Measurements from ENCODE around the gene CCDC71. TPM values are rescaled to one million over a fixed set of nuclear protein-coding genes. Genes with fewer than 3 reads are reported as not detected.

Gene CCDC71
- polyA plus RNA-seq (ENCODE audit: insufficient read length in 4 of 4): 10 to 100 TPM; 23.4 to 34.1 (median 27.7) TPM

DNA sequence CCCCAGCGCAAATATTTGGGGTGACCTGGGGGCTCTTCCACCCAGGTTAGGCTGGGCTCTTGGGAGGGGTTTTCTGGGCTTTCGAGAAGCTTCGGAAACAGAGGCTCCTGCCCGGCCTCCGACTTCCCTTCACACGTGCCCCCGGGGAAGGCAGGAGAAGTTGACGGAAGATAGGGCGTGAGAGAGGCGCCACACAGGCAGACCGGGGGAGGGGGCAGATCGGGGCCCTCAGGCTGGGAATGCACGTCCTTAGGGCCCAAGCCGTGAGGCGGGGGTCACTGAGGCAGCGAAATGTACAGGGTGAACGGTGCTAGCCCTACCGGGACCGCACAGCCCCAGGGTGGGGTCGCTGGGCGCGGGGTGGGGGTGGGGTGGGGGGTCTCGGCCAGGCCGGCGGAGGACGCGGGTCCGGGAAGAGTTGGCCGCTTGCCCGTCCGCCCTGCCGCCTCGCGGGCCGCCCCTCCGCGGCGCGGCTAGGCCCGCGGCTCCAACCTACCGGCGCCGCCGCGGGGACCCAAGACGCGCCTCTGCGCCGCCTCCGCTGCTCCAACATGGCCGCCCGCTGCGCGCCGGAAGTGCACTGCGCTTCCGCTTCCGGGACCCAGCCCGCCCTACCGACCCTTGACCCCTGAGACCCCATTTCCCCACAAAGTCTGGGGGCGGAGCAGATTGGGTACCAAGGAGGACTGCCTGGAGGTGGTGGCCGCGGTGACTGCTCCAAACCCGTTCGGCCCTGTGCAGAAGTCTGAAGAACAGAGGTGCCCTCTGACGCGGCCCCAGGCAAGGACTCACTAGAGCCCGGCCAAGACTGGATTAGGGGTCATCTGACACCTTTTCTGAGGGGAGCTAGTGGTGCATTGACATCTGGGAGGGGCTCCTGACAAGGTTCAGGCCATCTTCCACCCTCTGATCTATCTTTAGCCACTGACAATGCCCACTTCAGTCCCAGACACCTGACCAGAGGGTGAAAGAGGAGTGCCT is at the start of gene CCDC71:
Gene CCDC71, minus strand, starts transcription at position 561 of the 981 bp plus-strand sequence. CDS start 2,123 bp downstream, outside the sequence.
- DNase-seq (ENCODE audit: low read depth in 4 of 4, low spot score in 2 of 4): peak in 1 of 4 donors; percentile 58

DNA sequence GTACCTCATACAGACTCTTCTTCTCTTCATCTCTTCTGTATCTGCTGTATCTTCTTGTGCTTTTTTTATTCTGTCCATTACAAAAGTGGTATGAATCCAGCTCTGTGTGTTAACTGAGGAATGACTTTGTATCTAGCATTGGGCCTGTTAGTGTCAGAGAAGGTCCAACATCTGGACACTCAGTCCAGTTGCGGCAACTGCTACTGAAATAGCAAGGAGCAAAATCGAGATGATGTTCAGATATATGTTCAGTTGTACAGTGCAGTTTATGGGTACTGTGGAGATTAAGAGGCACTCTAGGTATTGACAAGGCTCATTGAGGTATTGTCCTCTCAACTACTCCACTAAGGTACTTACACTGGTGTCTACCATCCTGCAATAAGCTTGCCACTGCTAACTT is 47.9 kb upstream of the CCDC71 start:
- DNase-seq (ENCODE audit: low read depth in 4 of 4, low spot score in 2 of 4): no peak

DNA sequence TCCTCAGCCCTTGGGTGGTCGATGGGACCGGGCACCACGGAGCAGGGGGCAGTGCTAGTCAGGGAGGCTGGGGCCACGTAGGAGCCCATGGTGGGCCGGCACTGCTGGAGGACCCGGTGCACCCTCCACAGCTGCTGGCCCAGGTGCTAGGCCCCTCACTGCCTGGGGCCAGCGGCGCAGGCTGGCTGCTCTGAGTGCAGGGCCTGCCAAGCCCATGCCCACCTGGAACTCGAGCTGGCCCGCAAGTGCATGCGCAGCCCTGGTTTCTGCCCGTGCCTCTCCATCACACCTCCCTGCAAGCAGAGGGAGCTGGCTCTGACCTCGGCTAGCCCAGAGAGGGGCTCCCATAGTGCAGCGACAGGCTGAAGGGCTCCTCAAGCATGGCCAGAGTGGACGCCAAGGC is 47.4 kb upstream of the CCDC71 start:
- no peak for DNase-seq (ENCODE audit: low read depth in 4 of 4, low spot score in 2 of 4)

DNA sequence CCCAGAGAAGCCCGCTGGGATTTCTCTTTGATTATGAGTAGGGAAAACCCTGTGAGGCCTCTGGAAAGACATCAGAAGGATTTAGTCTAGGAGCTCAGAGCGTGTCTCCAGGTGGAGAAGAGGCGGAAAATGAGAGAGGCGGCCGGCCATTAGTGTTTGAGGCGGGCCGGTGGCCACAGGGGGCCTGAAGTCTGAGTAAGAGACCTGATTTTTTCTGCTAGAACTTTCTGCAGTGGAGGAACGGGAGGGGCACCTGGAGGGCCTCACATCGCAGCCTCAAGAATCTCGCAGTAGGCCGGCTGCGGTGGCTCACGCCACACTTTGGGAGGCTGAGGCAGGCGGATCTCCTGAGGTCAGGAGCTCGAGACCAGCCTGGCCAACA is 33.8 kb upstream of the CCDC71 start:
- no peak for DNase-seq (ENCODE audit: low read depth in 4 of 4, low spot score in 2 of 4)

DNA sequence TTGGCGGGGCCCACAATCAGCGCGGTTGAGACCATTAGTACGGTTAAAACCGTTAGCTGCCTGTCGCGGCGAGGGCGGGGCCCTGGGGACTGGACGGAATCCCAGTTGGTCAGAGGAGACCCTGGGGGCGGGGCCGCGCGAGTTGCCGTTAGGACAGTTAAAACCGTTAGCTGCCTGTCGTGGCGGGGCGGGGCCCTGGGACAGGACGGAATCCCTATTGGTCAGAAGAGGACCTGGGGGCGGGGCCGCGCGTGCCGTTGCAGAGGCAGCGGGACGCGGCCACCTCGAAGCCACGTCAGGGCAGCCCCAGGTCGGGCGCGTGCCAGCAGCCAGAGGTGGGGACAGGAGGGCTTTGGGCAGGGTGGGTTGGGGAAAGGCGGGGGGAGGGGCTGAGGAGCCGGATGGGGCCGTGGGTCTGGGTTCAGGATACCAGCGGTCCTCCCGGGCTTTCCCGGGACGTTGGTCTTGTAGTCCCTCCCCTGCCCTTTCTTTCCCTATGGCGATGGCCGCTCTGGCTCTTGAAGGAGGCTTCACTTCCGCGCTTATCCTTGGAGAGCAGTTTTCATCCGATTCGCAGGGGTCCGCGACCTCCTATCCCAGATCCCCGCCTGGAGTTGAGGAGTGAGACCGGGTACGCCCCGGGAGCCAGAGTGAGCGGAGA is 33.2 kb upstream of the CCDC71 start:
- DNase-seq (ENCODE audit: low read depth in 4 of 4, low spot score in 2 of 4): peak in 3 of 4 donors; percentile 60 to 80 (median 62)

DNA sequence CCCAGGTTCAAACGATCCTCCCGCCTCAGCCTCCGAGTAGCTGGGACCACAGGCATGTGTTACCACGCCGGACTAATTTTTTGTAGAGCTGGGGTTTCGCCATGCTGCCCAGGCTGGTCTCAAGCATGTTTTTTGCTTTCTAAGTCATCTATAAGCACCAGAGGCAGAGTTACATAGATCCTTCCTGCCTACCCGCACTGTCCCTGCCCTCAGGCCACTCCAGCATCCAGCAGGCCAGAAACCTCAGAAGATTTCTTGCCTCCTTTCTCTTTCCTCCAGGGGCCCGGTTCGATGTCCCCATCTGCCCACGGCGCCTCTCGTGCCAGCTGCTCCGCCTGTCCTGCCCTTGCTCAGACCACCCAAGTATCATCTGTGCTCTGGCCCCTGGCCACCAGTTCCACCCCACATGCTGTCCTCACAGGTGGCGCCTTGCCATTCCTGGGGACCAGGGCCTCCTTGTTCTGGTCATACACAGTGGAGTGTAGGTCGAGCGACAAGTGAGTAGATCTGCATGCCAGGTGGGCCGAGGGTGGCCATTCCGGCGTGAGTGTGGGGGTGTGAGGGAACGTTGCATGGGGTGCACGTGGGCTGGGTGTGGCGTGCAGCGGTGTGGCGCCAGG is 32.6 kb upstream of the CCDC71 start:
- no peak for DNase-seq (ENCODE audit: low read depth in 4 of 4, low spot score in 2 of 4)

DNA sequence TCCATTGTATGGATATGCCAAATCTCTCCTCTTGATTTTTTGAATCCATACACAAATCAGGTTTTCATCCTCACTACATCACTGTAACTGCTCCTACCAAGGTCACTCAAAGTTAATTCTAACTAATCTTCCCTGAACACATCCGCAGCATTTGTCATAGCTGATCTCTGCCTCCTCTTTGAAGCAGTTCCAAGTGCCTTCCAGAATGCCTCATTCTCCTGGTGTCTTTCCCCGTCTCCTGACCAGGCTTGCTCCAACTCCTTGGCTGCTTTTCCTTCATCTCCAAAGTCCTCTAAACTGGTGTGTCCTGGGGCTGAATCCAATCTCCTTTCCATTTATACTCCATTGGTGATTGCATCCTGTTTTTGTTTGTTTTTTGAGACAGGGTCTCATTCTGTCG is 32.0 kb upstream of the CCDC71 start:
- DNase-seq (ENCODE audit: low read depth in 4 of 4, low spot score in 2 of 4): no peak

DNA sequence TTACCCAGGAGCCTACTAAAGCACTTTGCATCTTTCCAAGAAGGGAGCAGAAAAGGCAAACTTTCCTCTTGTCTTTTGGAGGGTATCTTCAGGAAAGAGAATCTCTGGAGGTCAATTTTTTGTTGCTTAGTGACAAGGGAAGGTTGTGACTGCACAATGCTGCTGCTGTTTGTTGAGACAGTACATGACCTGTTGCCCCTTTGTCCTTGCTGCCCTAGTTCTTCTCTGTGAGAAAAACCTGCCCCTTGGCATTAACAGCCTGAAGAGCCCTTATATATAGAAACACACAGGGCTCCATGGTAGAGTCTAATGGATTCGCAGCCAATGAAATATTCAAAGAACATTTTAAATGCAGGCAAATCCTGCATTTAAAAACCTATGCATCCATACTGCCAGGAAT is 25.6 kb upstream of the CCDC71 start:
- DNase-seq (ENCODE audit: low read depth in 4 of 4, low spot score in 2 of 4): no peak

DNA sequence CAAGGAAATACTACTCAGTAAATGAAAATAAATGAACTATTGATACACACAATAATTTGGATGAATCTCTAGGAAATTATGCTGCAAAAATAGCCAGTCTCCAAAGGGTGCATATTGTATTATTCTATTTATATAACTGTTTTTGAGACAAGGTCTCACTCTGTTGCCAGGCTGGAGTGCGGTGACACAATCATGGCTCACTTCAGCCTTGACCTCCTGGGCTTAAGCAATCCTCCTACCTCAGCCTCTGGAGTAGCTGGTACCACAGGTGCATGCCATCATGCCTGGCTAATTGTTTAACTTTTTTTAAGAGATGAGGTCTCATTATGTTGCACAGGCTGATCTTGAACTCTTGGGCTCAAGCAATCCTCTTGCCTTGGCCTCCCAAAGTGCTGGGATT is 17.7 kb upstream of the CCDC71 start:
- no peak for DNase-seq (ENCODE audit: low read depth in 4 of 4, low spot score in 2 of 4)

DNA sequence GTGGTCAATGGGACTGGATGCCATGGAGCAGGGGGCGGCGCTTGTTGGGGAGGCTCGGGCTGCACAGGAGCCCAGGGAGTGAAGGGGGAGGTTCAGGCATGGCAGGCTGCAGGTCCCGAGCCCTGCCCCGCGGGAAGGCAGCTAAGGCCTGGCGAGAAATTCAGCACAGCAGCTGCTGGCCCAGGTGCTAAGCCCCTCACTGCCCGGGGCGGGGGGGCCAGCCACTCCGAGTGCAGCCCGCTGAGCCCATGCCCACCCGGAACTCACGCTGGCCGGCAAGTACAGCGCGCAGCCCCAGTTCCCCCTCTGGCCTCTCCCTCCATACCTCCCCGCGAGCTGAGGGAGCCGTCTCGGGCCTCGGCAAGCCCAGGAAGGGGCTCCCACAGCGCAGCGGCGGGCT is 16.6 kb upstream of the CCDC71 start:
- DNase-seq (ENCODE audit: low read depth in 4 of 4, low spot score in 2 of 4): no peak

DNA sequence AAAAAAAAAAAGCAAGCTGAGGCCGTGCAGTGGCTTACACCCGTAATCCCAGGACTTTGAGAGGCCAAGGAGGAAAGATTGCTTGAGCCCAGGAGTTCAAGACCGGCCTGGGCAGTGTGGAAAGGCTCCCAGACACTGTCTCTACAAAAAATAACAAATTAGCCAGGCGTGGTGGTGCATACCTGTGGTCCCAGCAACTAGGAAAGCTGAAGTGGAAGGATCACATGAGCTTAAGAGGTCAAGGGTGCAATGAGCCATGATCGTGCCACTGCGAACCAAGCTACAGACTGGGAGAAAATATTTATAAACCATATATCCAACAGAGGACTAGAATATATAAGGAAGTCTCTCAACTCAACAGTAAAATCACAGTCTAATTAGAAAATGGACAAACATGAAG is 15.2 kb upstream of the CCDC71 start:
- no peak for DNase-seq (ENCODE audit: low read depth in 4 of 4, low spot score in 2 of 4)

DNA sequence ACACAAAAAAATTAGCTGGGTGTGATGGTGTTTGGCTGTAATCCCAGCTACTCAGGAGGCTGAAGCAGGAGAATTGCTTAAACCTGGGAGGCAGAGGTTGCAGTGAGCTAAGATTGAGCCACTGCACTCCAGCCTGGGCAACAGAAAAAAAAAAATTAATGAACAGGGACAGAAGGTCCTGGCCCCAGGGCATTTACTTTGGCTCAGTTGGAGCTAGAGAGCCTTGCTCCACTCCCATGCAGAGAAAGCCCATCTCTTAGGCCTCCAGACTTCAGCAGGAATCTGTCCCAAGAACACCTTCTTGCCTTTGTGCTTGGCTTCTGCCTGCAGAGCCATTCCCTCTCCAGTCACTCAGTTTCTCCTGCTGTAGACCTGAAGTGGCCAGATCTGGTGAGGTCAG is 14.0 kb upstream of the CCDC71 start:
- no peak for DNase-seq (ENCODE audit: low read depth in 4 of 4, low spot score in 2 of 4)

DNA sequence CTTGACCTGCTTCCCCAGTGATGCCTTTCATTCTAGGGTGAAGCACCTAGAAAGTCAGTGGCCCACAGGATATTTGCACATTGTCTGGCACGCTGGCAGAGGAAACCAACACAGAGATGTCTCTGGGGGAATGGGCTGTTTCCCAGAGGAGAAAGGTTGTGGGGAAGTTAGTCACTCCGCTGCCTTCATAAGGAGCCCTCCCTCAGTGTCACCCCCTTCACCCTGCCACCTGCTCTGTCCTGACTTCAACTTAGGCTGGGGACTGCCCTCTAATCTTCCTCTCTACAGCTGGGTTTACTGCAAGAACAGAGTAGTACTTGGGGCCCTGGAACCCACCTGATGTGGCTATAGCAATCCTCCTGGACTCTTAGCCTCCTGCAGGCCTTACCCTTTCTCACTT is 10.9 kb upstream of the CCDC71 start:
- no peak for DNase-seq (ENCODE audit: low read depth in 4 of 4, low spot score in 2 of 4)

DNA sequence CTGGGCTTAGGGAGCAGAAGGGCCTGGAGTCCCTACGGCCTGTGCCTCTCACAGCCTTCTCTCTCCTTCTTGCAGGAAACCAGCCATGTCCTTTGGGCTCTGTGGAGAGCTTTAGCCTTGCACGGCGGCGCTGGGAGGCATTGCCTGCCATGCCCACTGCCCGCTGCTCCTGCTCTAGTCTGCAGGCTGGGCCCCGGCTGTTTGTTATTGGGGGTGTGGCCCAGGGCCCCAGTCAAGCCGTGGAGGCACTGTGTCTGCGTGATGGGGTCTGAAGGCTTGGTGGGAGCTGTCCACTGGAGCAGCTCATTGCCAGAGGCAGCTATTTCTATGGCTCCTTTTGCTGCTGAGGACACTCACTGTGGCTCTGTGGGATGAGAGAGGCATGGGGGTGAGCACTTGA is 9.4 kb upstream of the CCDC71 start:
- no peak for DNase-seq (ENCODE audit: low read depth in 4 of 4, low spot score in 2 of 4)

DNA sequence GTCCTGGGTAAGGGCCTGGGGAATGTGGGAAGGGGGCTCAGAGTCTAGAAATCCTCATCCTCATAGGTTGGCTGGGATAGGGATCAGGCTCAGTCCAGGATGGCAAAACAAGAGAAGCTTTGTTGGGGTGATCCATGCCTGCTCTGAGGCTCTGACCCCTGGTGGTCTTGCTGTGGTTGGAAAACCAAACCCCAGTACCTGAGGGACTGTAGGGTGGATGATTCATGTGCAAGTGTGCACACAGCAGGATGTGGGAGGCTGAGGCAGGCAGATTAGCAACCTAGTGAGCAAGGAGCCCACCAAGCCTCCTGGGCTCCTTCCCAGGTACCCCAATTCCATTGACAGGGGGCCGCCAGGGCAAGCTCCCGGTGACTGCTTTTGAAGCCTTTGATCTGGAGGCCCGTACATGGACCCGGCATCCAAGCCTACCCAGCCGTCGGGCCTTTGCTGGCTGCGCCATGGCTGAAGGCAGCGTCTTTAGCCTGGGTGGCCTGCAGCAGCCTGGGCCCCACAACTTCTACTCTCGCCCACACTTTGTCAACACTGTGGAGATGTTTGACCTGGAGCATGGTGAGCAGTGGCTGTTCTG is 8.4 kb upstream of the CCDC71 start:
- no peak for DNase-seq (ENCODE audit: low read depth in 4 of 4, low spot score in 2 of 4)

DNA sequence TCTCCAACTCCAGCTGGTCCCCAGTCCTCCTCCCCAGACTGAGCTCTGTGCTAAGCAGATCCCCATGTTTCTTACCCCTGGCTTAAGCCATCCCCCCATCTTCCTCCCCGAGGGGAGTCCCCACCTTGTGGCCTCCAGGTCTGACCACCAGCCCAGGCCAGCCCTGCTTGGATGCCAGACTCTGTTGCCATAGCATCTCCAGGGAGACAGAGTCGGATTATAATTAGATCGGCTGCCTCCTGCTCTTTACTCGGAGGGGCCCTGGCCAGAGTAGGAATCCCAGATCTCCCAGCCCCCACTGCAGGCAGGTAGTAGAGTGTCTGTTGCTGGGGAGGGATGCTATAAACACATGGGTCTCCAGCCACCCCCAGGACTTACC is 7.7 kb upstream of the CCDC71 start:
- DNase-seq (ENCODE audit: low read depth in 4 of 4, low spot score in 2 of 4): no peak

DNA sequence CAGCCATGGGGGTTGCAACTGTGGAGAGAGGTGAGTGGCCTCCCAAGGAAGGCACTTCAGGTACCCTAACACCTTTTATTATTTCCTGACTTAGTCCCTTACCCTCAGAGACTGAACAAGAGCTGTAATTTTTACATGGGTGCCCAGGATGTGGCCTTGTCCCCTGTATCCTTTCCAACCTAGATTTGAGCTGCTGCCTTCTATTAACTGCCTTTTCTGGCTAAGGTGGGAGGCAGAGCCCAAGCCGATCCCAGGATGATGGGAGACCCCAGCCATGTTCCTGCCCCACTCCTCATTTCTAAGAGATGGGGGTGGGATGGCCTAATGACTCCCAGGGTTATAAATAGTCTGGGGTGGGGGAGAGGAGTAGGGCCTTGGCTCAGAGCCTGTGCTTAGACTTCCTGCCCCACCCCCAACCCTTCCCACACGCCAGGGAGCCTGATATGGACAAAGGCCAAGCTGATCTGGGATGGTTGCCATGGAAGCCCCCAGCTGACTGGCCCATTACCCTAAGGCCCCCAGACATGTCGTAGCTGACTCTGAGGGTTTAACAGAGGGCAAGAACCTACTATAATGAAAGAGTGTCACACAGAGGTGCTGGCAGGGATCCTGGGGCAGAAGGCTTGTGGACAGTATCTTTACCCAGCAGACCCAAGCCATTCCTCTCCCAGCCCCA is 7.1 kb upstream of the CCDC71 start:
- peak in 3 of 4 donors; percentile 47 to 76 (median 71) for DNase-seq (ENCODE audit: low read depth in 4 of 4, low spot score in 2 of 4)

DNA sequence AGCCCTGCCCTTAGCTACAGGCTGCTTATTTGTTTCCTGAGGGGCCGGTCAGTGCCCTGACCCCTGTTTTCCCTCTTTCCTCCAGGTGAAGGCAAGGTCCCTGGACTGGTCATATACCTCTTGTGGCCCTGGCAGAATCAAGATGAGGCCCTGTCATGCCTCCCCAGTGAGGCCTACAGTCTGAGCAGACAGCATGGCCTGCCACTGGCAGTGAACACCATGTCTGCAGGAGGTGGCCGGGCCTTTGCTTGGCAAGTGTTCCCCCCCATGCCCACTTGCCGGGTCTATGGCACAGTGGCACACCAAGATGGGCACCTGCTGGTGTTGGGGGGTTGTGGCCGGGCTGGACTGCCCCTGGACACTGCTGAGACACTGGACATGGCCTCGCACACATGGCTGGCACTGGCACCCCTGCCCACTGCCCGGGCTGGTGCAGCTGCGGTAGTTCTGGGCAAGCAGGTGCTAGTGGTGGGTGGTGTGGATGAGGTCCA is 6.5 kb upstream of the CCDC71 start:
- no peak for DNase-seq (ENCODE audit: low read depth in 4 of 4, low spot score in 2 of 4)

DNA sequence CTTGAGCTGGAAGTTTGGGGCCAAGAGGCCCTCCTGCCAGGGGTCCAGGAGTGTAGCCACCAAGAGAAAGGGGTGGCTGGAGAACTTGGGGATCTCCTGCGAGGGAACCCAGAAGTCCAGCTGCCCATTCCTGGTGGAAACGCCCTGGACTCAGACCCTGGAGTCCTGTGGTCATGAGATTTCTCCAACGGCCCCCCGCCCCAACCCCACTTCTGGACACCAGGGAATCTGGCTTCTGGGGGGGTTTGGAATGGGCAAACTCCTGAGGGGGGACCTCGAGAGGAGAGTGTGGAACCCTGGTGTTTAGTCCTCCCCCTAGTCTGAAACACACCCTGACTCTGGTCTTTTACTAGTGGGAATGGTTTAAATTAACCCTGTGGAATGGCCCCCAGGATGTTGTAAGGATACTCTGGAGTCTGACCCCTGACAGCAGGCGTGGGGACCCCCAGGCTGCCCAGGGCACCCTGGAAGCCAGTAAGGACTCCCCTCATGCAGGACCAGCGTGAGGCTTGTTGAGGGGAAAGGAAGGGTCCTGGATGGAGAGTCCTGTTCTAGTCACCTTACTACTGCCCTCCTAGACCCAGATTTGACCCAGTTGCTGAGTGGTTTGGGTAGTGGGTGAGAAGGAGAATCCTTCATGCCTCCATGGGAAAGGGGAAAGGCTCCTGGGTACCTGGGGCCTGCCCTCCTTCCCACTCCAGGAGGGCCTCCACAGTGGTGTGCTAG is 5.8 kb upstream of the CCDC71 start:
- no peak for DNase-seq (ENCODE audit: low read depth in 4 of 4, low spot score in 2 of 4)
